ENCODE measurements around the gene PPP3R1.

PPP3R1 gene

GRCh38 chr2:68256093-68256450, 3.7 kb upstream of the PPP3R1 start:
- no peak for DNase-seq (ENCODE audit: low read depth)

- DNase-seq (ENCODE audit: low read depth): no peak
Measured at GRCh38 chr2:68253219-68254068, 1.1 kb upstream of the PPP3R1 start.

- DNase-seq (ENCODE audit: low read depth): no peak
Measured at GRCh38 chr2:68251855-68252399, 405 bp downstream of the PPP3R1 start.

DNA sequence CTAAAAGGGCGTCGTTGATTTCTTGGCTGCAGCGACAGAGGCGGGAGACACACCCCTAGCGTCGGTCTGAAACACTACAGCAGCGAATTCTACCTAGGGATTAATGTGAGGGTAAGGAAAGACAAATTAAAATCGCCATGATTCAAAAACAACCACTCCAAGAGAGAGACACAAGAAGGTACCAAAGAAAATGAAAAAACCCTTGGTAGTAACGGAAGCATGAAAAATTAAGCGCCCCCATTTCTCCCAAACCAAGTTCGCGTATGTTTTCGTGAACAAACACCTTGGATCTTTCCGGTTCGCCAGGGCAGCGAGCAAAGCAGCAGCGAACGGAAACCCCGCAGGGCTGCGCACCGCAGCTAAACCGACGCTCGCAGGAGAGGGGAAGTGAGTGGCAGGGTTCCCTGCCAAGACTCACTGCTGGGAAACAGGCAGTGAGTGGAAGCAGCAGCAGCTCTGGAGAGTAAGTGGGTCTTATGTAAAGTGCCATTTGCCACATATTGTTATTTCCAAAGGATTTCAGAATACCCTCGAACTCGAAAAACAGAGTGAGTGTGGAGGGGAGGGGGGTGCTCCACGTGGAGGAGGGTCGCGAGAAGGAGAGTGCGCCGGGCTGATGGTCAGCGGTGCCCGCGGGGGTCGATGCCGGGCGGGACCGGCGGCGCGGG, 1.0 kb downstream of the PPP3R1 start:
- DNase-seq (ENCODE audit: low read depth): peak; percentile 59

DNA sequence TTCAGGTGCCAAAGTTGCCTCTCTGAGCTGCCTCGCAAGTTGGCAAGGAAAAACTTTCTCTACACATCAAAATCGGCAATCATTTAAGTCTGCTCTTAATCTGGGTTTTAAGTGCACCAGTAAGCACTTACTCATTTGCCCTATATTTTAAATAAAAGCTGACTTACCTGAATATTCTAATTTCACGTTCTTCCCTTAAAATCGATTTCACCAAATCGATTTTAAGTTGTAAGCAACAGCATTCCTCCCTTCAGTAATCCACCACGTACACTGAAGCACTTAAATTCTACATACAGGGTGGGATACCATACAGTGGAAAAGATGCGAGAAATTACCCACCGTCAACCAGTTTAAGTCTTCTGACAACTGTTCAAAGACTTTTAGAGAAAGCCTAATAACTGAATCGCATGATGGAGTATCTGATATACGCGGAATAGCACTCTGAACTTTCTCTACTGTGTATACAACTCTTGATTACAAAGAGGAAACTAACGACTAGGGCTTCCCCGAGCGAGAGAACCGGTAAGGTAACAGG, 1.6 kb downstream of the PPP3R1 start:
- DNase-seq (ENCODE audit: low read depth): no peak

DNA sequence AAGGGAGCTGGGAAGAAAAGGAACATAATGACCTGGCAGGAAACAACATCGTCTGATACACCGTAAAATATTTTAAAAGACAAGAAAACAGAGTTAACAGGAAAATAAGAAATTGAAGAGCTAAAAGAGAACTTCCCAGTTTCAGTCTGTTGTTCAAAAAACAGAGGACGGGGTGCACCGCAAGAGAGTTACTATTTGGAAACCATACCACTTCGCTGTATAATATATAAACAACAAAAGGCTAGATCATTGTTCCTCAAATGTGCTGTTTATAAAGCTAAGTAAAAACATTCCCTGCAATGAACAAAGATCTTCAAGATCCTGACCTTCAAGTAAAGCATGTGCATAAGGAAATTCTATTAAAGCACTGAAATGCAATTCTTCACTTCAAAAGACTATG, 2.1 kb downstream of the PPP3R1 start:
- no peak for DNase-seq (ENCODE audit: low read depth)

GRCh38 chr2:68248806-68249205, 3.5 kb downstream of the PPP3R1 start:
- no peak for DNase-seq (ENCODE audit: low read depth)

DNA sequence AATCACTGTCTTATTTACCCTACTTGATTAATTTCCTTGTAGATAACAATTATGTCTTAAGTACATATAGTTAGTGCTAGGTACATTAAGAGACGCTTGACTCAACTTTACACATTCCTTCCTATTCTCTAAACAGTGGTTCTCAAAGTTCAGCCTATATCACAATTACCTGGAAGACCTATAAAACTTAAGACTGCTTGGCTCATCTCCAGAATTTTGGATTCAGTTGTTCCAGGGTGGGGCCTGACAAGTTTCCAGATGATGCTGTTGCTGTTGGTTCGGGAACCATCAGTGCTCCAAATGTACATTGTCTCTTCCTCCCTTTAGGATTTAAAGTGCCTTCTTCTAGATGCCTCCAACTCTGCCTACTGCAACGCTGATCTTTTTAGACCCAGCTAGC, 4.0 kb downstream of the PPP3R1 start:
- no peak for DNase-seq (ENCODE audit: low read depth)

- no peak for DNase-seq (ENCODE audit: low read depth)
Measured at GRCh38 chr2:68246396-68246795, 5.9 kb downstream of the PPP3R1 start.

DNA sequence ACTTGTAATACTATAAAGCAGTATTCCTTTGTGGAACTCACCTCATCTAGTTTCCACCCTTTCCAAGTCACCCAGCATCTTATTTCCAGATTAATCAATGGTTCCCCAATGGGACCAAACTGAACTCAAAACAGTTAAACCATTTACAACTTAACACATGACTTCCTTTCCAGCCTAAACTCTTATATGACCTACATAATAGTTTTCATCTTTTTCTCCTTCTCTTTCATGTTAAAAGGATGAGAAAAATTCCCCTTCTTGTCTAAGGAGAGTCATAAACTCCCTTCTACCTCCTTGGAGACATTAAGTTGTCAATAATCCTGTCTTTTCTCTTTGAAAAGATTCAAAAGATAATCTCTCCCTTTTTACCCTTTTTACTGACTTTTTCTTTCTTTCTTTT, 6.7 kb downstream of the PPP3R1 start:
- no peak for DNase-seq (ENCODE audit: low read depth)

DNA sequence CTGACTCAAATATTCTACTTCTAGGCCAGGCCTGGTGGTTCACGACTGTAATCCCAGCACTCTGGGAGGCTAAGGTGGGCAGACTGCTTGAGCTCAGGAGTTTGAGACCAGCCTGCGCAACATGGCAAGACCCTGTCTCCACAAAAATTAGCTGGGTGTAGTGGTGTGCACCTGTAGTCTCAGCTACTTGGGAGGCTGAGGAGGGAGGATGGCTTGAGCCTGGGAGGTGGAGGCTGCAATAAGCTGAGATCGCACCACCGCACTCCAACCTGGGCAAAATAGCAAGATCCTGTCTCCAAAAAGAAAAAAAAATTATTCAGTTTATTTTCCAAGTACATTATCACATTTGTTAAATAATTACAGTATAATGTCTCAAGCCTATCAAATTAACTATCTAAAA, 7.3 kb downstream of the PPP3R1 start:
- DNase-seq (ENCODE audit: low read depth): no peak

- no peak for DNase-seq (ENCODE audit: low read depth)
Measured at GRCh38 chr2:68244456-68244855, 7.9 kb downstream of the PPP3R1 start.

DNA sequence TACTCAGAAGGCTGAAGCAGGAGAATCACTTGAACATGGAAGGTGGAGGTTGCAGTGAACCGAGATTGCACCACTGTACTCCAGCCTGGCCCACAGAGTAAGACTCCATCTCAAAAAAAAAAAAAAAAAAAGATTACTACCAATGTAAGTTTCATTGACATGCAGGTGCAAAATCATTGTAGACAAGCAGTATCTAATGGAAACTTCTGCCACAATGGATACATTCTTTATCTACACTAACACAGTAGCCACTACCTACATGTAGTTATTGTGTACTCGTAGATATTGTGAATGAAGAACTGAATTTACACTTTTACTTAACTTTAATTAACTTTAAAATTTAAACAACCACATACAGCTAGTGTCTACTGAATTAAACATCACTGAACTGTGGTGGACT, 10.6 kb downstream of the PPP3R1 start:
- DNase-seq (ENCODE audit: low read depth): no peak

DNA sequence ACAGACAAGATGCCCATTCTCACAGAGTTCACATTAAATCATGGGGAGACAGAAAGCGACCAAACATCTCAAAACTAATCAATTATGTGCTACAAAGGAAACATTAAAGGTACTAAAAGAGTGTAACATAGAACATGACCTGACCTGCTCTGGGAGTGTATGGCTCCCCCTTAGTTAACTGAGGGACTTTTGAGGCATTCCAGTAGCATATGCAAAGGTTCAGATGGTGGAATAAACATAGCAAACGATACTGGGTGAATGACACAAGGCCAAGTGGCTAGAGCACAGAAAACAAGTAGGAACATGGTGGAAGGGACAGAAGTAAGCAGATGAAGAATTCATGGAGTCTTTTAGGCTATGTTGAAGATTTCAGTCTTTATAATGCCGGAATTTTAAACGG, 11.9 kb downstream of the PPP3R1 start:
- DNase-seq (ENCODE audit: low read depth): no peak

DNA sequence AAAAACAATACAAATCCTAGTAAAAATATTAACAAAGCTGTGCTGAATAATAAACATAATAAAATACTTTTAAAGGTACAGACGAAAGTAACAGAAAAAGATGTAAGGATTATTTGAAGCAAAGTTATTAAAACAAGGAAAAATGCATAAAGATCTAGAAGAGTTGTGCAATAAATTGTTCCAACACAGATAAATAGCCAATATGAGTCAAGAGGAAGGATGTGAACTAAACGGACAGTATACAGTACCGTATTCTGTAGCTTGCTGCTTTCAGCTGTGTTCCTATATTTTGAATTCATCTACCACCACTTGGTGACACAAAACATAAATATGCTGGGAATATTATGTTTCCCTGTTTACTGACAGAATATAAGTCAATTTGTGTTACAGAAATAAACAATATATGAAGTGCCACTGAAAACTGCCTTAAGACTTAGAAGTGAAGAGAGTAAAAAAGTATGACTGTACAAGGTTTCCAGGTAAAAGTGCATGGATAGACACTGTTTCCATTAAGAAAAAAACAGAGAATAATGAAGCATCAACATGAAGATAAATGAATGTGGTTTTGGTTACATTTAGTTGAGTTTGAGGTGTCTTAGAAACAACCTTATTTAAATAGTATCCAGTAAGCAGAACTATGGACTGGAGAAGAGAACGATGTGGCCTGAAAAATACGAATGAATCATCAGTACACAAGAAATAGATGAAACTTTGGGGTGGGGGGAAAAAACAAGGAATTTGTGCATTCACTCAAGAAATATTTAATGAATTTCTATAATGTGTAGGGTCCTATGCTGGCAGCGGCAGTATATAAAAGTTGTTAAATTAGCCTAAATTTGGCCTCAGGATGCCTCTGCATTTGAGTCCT, 13.1 kb downstream of the PPP3R1 start:
- no peak for DNase-seq (ENCODE audit: low read depth)

- no peak for DNase-seq (ENCODE audit: low read depth)
Measured at GRCh38 chr2:68237976-68238580, 14.3 kb downstream of the PPP3R1 start.

GRCh38 chr2:68237404-68237803, 14.9 kb downstream of the PPP3R1 start:
- no peak for DNase-seq (ENCODE audit: low read depth)

DNA sequence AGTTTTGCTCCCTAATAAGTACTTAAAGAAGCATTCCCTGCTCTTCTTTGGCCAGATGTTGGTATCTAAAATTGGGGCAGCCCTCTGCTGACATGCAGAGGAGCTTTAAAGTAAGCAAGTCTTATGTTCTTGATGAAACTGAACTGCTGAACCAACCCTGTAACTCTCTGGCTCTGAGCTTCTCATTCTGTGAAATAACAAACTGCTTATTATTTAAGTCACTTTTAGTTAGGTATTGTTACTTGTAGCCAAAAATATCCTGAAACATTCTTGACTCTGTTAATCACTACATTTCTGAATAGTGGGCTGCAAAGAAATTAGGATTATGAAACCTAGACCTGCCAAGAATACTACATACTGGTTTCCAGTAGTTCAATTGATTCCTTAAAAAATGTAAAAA, 15.5 kb downstream of the PPP3R1 start:
- DNase-seq (ENCODE audit: low read depth): no peak

DNA sequence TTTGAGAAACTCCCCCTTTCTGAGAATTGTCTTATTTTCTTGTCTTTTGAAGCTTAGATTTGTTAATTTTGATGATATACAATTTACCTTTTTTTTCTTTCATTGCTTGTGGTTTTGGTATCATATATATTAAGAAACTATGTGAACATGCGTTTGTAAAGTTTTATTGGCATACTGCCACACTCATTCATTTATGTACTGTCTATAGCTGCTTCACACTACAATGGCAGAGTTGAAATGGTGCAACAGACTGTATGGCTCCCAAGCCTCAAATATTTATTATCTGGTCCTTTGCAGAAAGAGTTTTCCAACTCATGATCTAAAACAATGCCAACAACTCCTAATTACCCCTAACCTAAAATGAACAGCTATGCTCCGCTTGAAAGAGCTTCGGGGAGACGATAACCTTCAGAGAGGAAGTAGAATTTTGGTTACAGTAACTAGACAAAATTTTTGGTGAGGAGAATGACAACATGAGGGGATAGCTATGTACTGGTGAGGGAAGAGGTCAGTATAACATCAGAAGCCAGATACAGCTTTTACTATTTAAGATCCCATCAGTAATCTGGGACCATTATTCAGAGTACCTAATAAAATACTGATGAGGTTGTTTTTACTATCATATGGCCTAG, 16.1 kb downstream of the PPP3R1 start:
- no peak for DNase-seq (ENCODE audit: low read depth)

DNA sequence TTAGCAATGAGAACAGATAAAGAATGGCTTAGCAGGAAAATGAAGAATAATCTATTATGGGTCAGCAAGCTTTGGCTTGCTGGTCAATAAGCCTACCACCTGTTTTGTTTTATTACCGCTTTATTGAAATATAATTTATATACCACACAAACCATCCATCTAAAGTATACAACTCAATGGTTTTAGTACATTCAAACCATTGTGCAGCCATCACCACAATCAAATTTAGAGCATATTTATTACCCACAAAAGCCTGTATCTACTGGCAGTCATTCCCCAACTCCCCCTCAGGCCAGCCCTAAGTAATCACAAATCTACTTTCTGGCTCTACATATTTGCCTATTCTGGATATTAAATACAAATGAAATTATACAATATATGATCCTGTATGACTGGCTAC, 17.2 kb downstream of the PPP3R1 start:
- no peak for DNase-seq (ENCODE audit: low read depth)

GRCh38 chr2:68234405-68234804, 17.9 kb downstream of the PPP3R1 start:
- no peak for DNase-seq (ENCODE audit: low read depth)

- DNase-seq (ENCODE audit: low read depth): no peak
Measured at GRCh38 chr2:68231061-68231372, 21.3 kb downstream of the PPP3R1 start.

Data from CMK (cell line).